ES-I3 (cell line): Measurements from ENCODE around the gene ADAMTS7.
"Not testable (repeated sequence)": the region's sequence is repeated elsewhere in the genome, so short reads cannot be mapped to it uniquely, and the experiment has no call there.

Experiments used
- H3K36me3 ChIP-seq: 2 replicates; pipeline ENCODE4 v1.6.1; 2013; ENCODE audit warnings: mild to moderate bottlenecking, low read length, control low read depth, moderate library complexity; ENCODE audit not compliant: insufficient read depth
- H3K4me1 ChIP-seq: 2 replicates; pipeline ENCODE4 v1.6.1; 2013; ENCODE audit warnings: mild to moderate bottlenecking, control low read depth, low read length; ENCODE audit not compliant: insufficient read depth
- H3K9ac ChIP-seq: 2 replicates; pipeline ENCODE4 v1.6.1; 2013; ENCODE audit warnings: low read depth, mild to moderate bottlenecking, low read length, moderate library complexity
- H3K9me3 ChIP-seq: 2 replicates; pipeline ENCODE4 v1.6.1; 2013; ENCODE audit warnings: mild to moderate bottlenecking, low read length, moderate library complexity; ENCODE audit not compliant: control insufficient read depth, insufficient read depth

Gene ADAMTS7

DNA sequence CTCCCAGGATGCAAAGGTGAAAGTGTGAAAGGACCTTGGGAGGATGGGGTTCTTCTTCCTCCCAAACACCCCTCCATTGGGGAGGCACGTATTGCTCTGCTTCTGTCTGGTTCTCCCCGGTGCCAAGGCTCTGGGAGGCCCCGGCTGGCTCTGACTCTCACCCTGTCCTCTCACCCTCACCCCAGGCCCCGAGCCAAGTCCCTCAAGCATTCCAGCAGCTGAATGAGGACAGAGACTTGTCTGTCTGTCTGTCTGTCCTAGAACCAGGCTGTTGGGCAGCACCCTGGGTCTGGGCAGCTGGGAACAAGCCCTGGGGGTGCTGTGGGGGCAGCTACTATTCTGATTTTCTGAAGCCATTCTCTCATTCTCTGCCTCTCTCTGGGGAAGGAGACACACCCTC, 29.9 kb downstream of the ADAMTS7 start:
- not testable (repeated sequence) for H3K9ac ChIP-seq, H3K9me3 ChIP-seq, H3K4me1 ChIP-seq, H3K36me3 ChIP-seq

DNA sequence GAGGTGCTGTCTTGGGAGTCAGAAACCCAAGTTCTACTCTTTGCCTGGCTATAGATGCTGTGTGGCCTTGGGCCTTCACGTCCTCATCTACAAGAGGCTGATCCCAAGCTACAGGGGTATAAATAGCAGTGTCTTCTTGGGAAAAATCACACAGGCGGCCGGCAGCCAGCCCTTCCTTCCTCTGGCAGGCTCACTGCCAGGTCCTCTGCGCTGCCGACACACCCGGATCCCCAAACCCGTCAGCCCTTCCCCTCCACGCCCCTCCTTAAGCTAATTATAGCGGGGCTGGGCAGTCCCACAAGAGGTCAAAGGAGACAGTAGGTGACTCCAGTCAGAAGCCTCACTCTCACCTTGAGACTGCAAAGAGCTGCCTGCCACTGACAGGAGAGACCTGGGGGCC, 31.3 kb downstream of the ADAMTS7 start:
- not testable (repeated sequence) for H3K36me3 ChIP-seq, H3K9ac ChIP-seq, H3K4me1 ChIP-seq, H3K9me3 ChIP-seq

GRCh38 chr15:78779176-78779785, 32.0 kb downstream of the ADAMTS7 start:
- H3K36me3 ChIP-seq, H3K9me3 ChIP-seq, H3K4me1 ChIP-seq, H3K9ac ChIP-seq: not testable (repeated sequence)

DNA sequence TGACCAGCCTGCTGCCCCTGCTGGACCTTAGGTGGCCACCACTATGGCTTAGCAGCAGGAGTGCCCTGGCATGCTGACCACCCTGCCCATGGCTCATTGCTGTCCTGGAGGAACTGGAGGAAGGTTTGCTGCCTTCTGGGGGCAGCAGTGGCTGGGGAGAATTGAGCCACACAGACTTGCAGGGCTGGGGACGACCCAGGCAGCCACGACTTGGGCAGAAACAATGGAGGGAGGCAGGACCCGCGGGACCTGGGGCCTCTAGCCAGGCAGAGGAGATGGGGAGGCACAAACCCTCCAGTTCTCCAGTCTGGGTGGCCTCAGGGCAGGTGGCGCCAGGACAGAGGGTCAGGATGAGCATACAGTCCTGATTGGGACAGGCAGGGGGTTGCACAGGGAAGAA, 32.8 kb downstream of the ADAMTS7 start:
- Histone ChIP-seq H3K4me1 (no peaks in the 10 kb centered on the region), H3K9me3 (no peaks in the 10 kb centered on the region), H3K9ac (no peak overlapping the region), H3K36me3 (no peaks in the 10 kb centered on the region)

- not testable (repeated sequence) for H3K4me1 ChIP-seq, H3K9me3 ChIP-seq, H3K36me3 ChIP-seq, H3K9ac ChIP-seq
These were observed 33.3 kb downstream of the ADAMTS7 start for GRCh38 chr15:78777953-78778345.

DNA sequence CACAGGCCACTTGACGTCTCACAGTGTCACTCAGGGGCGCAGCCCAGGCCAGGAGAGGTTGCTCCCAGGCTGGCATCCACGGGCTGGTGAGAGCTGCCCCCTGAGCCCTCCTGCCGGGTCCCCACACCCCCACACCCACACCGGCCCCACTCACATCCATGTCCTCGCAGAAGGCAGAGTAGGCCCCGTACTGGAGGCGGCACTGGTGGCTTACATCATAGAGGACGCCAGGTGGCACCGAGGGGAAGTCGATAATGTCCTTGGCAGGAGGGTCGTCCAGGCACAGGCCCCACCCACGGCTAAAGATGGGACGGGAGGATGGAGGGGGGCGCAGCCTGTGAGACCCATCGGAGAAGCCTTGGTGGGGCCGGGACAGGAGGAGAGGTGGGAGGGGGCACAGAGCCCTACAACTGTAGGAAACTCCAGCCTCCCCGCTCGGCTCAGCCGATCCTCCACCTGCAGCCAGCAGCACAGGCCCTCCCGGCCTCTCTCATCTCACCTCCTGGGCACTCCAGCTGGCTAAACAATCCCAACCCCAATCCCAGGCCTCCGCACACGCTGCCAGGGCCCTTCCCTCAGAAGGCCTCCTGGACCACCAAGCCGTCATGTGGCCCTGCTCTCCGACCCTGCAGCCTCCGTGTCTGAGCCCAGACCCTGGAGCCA, 33.8 kb downstream of the ADAMTS7 start:
- H3K9ac ChIP-seq, H3K36me3 ChIP-seq, H3K9me3 ChIP-seq, H3K4me1 ChIP-seq: not testable (repeated sequence)

DNA sequence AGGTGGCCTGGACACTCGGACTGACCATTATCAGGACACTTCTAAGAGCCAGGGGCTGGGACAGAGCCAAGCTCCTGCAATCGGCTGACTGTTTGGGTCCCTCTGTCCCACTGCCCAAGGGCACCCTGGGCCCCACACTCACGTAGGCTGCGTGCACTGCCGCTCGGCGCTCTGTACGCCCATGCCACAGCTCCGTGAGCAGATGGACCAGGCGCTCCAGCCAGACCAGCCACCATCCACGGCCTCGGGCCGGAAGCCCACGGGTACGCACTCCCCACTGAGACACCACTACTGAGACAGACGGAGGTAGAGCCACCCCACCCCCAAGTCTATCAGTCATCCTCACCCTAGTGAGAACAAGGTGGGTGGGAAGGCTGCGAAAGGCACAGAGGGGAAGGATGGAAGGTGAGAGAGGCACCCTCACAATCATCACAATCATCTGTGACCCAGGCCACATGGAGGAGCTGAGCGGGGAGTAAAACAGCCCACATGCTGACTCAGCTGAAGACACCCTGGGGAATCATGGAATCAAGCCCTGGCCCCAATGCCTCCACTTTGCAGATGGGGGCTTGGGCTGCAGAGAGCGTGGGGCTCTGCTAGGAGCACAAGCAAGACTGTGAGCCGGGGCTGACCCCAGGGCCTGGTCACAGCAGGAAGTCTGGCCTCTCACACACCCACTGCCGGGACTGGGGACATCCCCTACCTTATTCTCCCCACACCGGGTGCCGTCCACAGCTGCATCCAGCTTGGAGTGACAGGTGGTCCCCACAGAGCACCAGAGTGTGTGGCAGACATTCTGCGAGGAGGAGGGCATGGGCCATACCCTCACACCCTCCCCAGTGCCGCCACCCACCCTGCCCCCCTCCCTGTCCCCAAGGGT, 35.0 kb downstream of the ADAMTS7 start:
- not testable (repeated sequence) for H3K9ac ChIP-seq, H3K4me1 ChIP-seq, H3K36me3 ChIP-seq

DNA sequence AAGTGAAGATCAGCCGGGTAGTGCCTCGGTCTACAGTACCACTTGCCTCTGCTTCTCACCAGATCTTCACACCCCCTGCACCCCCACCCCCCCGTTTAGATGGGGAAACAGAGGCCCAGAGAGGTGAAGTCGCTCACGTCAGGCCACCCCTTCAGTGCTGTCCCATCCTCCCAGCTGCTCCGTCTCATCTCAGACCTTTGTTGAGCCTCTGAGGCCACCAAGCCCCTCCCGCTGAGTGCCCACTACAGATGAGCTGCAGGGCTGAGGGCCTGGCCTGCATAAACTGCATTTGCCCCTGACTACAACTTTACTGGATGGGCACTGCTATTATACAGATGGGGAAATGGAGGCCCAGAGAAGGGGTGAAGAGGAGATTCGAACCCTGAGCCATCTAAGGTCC, 35.8 kb downstream of the ADAMTS7 start:
- no peaks in the 10 kb centered on the region for H3K4me1 ChIP-seq
- H3K36me3 ChIP-seq = no peaks in the 10 kb centered on the region
- H3K9me3 ChIP-seq = no peaks in the 10 kb centered on the region
- H3K9ac ChIP-seq = no peak overlapping the region

More for the DNA sequence above, 35.0 kb downstream of the ADAMTS7 start:
- not testable (repeated sequence) for H3K9me3 ChIP-seq

- not testable (repeated sequence) for H3K9ac ChIP-seq, H3K4me1 ChIP-seq, H3K36me3 ChIP-seq, H3K9me3 ChIP-seq
These were observed 36.7 kb downstream of the ADAMTS7 start for GRCh38 chr15:78774451-78774990.

- H3K36me3 ChIP-seq, H3K9ac ChIP-seq, H3K9me3 ChIP-seq: not testable (repeated sequence)
These were observed 37.4 kb downstream of the ADAMTS7 start for GRCh38 chr15:78773765-78774450.

GRCh38 chr15:78772738-78773137, 38.5 kb downstream of the ADAMTS7 start:
- Histone ChIP-seq H3K9me3 (no peaks in the 10 kb centered on the region), H3K4me1 (peaks cover 11% of the 10 kb centered on the region), H3K9ac (no peak overlapping the region), H3K36me3 (no peaks in the 10 kb centered on the region)

More at GRCh38 chr15:78773765-78774450, 37.4 kb downstream of the ADAMTS7 start:
- not testable (repeated sequence) for H3K4me1 ChIP-seq

- not testable (repeated sequence) for H3K9ac ChIP-seq, H3K36me3 ChIP-seq, H3K9me3 ChIP-seq
- H3K4me1 ChIP-seq = peaks cover 13% of the 10 kb centered on the region
These were observed 39.7 kb downstream of the ADAMTS7 start for GRCh38 chr15:78771436-78772000.

- H3K4me1 ChIP-seq = peaks cover 13% of the 10 kb centered on the region
- not testable (repeated sequence) for H3K36me3 ChIP-seq, H3K9ac ChIP-seq, H3K9me3 ChIP-seq
These were observed 40.2 kb downstream of the ADAMTS7 start for GRCh38 chr15:78771020-78771419.
